ENCODE data around the gene PDCD6IP.
"Not testable (repeated sequence)": the region's sequence is repeated elsewhere in the genome, so short reads cannot be mapped to it uniquely, and the experiment has no call there.

Gene PDCD6IP, protein sequence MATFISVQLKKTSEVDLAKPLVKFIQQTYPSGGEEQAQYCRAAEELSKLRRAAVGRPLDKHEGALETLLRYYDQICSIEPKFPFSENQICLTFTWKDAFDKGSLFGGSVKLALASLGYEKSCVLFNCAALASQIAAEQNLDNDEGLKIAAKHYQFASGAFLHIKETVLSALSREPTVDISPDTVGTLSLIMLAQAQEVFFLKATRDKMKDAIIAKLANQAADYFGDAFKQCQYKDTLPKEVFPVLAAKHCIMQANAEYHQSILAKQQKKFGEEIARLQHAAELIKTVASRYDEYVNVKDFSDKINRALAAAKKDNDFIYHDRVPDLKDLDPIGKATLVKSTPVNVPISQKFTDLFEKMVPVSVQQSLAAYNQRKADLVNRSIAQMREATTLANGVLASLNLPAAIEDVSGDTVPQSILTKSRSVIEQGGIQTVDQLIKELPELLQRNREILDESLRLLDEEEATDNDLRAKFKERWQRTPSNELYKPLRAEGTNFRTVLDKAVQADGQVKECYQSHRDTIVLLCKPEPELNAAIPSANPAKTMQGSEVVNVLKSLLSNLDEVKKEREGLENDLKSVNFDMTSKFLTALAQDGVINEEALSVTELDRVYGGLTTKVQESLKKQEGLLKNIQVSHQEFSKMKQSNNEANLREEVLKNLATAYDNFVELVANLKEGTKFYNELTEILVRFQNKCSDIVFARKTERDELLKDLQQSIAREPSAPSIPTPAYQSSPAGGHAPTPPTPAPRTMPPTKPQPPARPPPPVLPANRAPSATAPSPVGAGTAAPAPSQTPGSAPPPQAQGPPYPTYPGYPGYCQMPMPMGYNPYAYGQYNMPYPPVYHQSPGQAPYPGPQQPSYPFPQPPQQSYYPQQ

DNA sequence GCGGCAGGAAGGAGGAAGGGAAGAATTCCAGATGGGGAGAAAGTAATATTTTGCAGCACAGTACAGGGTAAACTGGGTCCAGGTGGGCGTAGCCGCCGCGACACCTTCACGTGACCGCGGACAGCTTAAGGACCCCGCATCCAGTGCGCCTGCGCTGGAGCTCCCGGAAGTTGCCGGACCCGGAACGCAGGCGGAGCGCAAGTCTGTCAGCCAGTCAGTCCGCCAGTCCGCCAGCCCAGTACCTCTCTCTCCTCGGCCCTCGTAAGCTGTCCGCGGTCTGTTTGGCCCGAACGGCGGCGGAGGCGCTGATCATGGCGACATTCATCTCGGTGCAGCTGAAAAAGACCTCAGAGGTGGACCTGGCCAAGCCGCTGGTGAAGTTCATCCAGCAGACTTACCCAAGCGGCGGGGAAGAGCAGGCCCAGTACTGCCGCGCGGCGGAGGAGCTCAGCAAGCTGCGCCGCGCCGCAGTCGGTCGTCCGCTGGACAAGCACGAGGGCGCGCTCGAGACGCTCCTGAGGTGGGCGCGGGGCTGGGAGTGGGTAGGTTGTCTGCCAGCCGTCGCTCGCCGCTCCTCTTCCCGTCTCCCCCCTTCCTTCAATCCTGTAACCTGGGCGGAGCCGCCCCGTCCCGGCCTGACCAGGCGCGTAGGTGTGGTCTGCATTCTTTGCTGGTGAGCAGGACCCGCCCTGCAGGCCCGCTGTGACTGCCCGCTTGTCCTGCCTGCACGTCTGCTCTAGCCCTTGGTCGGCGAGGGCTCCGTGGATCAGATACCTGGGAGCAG is at the start of gene PDCD6IP:
PDCD6IP (plus strand) TSS at position 213 of the 784 bp plus-strand sequence; CDS start at position 312, 99 bp downstream.
- peak; percentile 89 for DNase-seq

DNA sequence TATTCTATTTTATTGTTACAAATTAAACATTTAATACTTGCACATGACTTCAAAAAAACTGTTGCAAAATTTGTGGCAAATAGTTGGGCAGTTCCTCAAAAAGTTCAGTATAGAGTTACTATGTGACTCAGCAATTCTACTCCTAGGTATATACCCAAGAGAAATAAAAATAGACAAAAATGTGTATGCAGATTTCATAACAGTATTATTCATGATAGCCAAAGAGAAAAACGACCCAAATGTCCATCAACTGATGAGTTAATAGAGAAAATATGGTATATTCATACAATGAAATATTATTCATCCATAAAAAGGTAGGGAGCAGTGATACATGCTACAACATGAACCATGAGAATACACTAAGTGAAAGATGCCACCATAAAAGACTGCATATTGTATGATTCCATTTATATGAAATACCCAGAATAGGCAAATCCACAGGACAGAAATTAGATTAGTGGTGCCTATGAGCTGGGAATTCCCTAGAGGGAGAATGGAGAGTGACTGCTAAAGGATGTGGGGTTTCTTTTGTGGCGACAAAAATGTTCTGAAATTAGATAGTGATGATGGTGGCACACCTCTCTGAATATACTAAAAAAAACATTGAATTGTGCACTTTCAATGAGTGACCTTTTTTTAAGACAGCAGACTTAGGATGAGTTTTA is 48.8 kb upstream of the PDCD6IP start:
- no peak for DNase-seq

DNA sequence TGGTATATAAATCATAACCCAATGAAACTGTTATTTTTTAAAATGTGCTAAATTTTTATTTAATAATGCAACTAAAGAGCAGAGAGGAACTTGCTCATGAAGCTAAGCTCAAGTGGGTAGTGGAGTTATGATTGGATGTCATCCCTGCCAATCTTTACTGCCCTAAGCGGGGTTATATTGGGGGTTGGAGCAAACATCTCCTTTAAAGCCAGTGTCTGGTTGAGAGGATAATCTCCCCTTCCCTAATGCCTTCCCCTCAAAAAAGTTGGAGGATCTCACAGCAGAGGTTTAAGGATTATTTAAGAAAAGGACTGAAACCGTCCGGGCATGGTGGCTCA is 48.2 kb upstream of the PDCD6IP start:
- no peak for DNase-seq

DNA sequence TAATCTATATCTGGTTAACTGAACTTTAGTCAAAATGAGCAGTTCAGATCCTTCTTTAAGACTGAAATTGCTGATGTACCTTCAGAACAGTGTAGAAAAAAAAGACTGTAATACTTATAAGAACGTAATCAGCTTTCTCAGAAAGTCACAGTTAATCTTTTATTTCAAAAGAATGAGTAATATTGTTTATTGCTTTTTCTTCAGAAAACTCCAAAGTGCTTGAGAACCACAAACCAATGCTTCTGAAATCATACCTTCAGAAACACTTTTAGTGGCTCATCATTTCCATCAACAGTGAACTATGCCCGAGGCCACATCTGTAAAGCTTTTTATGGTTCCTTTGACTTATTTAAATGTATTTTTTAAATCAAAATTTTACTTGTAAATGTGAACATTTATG is 47.1 kb upstream of the PDCD6IP start:
- no peak for DNase-seq

DNA sequence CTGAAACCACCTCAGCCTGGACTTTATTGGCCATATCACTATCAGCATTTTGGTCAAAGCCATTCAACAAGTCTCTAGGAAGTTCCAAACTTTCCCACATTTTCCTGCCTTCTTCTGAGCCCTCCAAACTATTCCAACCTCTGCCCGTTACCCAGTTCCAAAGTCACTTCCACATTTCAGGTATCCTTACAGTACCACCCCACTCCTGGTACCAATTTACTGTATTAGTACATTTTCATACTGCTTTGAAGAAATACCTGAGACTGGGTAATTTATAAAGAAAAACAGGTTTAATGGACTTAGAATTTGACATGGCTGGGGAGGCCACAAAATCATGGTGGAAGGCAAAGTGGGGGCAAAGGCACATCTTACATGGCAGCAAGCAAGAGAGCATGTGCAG is 44.0 kb upstream of the PDCD6IP start:
- not testable (repeated sequence) for DNase-seq

DNA sequence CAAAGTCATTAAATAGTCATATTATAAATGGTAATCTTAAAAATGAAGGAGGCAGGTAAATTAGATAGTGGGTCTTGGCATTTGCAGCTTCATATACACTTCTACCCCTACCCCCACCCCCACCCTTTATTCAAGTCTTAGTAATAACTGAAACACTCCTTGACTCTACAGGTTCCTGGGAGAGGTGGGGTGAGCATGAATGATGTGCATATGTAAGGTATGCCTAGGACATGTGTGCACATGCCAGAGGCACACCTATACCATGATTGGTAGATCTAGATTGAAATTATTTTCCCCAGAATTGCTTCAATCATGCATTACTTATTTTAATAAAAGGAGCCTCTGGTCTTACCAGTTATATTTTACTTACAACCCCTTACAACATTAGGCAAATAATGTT is 40.1 kb upstream of the PDCD6IP start:
- DNase-seq = no peak

DNA sequence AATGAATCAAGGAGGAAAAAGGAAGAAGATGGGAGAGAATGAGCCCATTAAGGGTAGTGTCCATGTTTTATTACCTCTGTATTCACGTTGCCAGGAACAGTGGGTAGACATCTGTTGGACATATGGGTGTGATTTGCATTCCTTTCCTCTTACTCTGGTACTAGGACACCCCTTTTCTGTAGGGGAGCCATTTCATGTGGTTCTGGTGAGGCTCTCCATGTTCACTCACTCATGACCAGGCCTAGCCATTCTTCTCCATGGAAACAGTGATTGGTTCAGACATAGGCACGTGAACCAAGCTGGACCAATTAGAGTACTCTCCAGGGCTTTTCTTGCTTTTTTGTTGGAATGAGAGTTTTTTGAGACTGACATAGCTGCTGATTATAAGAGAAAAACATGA is 39.6 kb upstream of the PDCD6IP start:
- no peak for DNase-seq

DNA sequence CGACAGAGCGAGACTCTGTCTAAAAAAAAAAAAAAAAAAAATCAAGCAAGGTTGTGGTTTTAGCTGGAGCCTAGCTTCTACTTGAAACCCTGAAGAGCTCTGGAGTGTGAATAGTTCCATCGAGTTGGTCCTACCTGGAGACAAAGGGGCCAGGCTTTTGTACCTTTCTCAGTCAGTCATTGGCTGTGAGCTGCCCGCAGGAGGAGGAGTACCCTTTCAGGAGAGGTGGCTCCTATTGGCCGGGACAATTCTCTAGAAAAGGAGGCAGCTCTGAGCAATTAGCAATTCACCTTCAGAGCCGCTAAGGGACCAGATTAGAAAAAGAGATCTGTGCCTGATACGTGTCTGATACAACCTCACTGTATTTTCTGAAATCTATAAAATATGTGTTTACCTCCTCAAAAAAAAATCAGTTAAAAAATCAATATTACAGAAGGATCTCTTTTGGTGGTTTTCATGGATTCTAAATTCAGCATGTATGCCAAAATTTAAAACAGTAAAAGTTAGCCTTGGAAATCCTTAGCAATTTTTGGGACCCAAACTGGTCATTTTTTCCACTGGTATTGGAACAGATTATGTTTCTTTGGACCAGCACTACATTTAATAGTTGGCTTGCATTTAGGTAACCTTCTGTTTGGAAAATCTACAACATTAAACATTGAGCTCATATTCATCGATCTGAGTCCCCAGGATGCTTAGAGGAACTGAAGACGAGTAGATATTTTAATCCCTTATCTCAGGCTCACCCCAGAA is 29.7 kb upstream of the PDCD6IP start:
- no peak for DNase-seq

DNA sequence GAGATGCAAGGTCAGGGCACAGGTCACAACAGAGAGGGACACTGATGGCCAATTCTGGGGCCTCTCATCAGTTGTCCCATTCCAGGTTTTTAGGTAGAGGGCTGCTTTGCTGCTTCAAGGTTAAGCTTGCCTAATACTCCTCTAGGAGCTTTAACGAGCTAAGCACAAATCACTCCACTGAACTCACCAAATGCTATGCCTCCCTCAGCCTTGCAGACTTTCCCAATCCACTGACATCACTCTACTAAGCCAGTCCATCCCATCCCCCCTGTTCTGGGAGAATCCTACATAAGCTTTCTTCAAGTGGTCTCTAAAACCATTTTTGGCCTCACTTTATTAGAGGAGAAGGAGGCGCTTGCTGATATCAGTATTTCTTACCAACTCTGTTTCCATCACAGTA is 24.8 kb upstream of the PDCD6IP start:
- no peak for DNase-seq

DNA sequence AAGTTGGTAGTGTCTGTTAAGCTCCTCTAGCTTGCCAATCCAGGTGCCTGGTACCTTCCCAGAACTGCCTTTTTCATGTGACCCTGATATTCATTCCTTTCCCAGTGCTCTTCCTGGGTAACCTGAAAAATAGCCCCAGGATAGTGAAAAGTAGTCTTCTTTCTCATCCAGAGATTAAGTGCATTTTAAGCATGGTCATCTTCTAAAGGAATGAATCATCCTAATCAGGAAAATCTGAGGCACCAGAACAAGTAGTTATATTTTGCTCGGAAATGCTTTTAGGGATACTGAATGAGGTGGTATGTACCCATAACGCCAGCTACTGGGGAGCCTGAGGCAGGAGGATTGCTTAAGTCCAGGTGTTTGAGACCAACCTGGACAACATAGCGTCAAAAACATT is 23.1 kb upstream of the PDCD6IP start:
- no peak for DNase-seq

DNA sequence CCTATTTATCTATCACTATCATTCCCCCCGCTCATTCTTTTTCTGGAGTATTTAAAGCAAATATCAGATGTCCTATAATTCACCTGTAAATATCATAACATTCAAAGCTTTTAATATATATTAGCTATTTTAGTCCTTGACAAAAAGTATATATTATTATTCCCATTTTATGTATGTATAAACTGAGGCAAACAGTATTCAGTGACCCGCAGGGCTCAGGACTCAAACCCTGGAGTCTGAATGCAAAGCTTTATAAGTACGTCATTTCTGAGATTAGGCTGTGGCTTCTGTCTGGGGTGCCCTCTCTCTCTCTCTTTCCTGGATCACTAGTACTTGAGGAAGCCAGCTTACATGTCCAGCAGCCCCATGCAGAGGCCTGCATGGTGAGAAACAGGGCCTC is 20.4 kb upstream of the PDCD6IP start:
- DNase-seq = no peak

DNA sequence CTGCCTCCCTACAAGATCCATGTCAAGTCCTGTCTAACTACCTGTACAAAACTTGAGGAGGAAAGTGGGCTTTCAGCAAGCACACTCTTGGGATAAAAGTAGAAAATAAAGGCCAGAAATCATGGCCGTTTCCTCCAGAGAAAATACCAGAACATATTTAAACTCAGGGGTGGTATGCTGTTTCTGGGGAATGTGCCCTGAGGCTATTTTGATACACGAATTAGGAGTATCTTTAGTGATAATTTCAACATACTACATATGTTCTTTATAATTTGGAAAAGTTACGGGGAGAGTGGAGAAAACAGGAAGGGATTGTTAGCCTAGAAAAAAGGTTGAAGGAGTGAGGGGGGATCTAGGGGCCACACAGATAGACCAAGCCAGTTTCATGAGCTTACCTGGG is 18.7 kb upstream of the PDCD6IP start:
- DNase-seq = no peak

DNA sequence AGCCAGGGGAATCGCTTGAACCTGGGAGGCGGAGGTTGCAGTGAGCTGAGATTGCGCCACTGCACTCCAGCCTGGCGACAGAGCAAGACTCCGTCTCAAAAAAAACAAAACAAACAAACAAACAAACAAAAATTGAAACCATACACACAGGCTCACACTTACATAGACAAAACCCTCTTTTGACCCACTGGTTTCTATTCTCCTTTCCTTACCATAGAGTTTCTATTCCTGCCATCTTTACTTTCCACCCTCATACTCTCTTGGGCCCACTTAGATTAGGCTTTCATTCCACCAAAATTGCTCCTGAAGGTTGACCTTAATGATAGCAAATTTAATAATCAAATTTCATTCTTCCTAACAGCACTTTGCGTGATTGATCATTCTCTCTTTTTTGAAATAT is 17.0 kb upstream of the PDCD6IP start:
- DNase-seq = not testable (repeated sequence)

DNA sequence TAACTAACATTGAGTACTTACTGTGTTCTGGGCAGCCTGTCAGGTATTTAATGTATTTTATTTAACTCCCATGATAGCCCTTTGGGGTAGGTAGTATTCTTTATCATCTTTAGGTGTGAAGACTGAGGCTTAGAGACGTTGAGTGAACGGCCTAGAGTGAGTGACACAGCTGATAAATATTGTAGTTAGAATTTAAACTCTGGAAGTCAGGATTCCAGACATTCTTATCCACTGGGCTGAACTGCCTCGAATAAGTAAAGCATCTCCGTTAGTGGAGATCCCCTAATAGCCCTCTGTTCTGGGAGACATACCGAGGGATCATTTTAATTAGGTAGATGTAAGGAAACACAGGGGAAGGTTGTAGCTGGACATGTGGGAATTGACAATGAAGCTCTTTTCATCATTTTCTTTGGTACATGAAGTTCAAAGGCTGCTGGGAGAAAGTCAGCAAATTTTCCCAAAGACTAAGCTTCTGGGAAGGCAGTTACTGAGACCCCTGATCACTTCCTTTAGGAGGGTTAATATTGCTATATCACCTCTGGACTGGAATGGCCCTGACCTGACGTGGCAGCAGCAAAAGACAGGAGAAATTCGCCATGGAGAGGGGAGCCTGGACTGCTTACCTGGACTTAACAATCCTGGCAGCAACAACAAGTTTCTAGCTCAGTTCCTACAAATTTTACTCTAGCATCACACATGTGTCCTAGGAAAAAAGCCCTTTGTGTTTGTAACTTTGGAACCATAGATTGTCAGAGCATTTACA is 11.7 kb upstream of the PDCD6IP start:
- DNase-seq = no peak

DNA sequence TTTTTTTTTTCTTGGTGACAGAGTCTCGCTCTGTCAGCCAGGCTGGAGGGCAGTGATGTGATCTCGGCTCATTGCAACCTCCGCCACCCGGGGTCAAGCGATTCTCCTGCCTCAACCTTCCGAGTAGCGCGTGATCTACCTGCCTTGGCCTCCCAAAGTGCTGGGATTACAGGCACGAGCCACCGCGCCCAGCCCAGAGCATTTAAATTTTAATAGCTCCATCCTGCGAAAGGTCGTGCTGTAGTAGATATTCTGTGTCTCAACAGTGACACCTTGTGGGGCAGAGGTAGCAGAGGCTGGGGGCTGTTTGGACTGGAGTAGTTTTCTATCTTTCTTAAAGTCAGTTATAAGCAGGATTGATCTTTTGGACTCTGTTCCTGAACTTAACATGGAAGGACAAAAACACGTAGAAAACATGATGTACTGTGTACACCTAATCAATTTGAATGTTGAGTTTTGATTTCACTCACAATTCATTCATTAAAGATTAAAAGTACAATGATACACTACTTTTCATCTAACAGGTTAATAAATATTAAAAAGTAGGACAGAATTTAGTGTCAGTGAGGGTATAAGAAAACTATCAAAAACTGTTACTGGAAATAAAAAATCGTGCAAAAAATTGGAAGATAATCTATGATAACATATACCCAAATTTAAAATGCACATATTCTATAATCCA is 11.0 kb upstream of the PDCD6IP start:
- DNase-seq = peak; percentile 69

DNA sequence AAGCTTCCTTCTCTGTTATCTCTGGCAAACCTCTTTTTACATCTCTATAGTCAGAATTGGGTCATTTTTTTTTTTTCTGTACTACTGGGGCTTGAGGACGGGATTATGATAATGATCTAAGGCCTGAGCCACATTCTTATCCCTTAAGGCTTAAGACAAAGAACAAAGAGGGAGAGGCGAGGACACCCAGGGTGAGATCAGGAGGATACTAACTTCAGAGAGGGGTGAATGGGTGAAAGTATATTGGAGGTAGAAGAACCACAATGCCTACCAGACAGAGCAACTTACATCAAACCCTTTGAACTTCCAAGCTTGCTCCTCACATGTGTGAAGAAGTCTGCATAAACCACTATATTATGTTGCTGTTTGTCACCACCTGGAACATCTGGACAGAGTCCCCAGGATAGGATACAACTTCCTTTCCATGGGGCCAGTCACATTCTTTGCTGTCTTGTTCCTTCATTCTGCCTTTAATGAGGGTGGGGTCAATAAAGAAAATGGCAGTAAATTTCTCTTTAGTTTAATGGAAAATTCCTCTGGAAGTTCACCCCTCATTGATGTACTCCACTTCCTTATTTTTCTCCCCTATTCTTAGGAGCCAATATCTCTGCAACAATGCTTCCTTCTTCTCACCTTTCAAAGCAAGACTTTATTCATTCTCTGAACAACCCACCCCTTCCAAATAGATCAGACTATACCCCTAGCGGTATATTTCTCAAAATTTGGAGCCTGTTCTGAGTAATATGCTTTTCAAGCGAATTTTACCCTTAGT is 9.1 kb upstream of the PDCD6IP start:
- no peak for DNase-seq

DNA sequence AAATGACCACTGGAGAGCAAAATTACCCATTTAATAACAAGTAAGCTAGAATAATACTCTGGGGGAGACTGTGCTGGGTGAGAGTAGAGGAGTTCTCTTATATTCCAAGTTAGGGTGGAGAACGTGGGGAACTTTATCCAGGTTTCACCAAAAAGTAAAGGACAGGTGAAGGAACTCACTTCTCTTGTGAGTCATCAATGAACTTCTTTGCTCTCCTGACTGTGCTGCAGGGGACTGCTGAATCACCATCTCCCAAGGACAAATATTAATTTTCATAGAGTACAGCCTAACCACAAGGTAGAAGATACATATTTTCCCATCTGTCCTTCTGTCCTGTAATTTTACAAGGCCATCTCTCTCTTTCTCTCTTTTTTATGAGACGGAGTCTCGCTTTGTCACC is 8.3 kb upstream of the PDCD6IP start:
- DNase-seq = no peak

DNA sequence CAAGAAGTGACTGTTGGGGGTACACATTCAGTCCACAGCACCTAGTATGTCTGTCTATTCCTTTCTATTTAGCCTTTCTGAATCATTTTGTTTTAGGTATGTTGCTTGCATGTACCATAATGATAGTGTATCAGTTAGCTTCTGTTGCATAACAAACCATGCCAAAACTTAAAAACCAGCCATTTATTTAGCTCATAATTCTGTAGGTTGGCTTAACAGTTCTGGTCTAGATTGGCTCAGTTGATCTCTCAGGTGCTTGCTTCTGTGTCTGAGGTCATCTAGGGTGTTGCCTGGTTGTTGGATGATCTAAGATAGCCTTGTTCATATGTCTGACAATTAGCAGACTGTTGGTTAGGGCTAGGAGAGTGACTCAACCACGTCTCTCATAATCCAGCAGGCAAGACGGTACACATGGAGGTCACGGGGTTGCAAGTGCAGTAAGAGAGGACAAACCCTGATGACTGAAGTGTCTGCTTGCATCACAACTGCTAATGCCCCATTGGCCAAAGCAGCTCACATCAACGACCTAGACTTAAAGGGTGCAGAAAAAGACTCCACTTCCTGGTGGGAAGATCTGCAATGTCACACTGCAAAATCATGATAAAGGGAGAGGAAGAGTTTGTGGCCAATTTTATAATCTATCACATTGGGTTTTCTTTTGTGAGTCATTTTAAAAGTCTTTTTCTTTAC is 6.8 kb upstream of the PDCD6IP start:
- no peak for DNase-seq

DNA sequence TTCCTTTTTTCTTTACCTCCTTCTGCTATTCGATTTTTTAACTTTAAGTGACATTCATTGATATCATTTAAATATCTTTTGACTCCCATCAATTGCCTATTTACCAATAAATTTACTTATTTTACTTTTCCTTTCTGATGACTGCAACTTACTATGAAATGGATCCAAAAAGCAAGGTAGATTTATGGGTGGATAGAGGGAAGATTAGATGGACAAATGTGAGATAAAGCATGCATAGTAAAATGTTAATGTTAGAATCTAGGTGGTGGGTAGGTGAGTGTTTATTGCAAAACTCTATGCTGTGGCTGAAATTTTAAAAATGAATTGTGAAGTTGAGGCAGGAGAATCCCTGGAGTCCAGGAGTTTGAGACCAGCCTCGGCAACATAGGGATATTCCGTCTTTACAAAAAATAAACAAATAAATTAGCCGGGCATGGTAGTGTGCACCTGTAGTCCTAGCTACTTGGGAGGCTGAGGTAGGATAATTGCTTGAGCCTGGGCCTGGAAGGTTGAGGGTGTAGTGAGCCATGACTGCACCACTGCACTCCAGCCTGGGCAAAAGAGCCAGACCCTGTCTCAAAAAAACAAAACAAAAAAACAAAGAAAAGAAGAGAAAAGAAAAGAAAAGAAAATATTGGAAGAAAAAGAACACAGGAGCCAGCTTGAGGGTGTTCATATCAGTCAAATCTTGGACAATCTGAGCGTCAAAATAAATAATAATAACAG is 6.1 kb upstream of the PDCD6IP start:
- DNase-seq = no peak

Measured in CD4-positive, alpha-beta T cell treated with Interleukin-10 for 1 hour (primary cell).